Measurements from ENCODE around the gene CST9L.
"Not testable (repeated sequence)": the region's sequence is repeated elsewhere in the genome, so short reads cannot be mapped to it uniquely, and the experiment has no call there.

Gene CST9L

DNA sequence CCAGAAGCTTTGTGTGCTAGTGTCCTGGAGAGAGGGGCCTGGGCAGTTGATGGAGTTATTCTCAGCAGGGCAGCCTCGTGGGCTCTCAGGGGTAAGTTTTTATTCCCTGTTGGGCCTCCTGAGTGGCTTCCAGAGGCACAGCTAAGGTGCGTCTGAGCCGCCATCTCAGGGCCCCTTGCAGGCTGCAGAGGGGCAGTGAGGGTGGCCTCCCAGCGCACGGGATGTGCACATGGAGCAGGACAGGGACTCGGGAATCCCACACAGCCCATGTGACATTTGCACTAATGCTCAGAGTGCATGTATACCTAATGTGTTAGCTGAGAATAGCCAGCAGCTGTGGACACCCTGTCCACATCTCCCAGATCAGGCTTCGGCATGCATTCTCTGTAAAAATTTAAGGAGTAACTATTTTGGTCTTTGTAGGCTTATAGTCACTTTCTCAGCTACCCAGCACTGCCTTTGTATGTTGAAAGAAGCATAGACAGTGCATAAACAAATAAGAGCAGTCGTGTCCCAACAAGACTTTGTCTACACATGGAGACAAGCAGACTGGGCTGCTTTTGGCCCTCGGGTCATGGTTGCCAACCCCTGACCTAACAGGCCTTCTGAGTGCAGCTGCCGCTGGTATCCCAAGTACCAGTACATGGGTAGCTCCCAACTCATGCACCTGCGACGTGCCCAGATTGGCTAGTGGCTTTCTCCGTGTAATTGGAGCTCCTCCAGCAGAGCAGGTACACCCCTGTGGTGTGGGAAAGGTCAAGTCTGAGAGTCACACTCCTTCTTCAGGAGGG lies 18.6 kb upstream of the CST9L start:
- DNase-seq (ENCODE audit: low spot score) = no peak

DNA sequence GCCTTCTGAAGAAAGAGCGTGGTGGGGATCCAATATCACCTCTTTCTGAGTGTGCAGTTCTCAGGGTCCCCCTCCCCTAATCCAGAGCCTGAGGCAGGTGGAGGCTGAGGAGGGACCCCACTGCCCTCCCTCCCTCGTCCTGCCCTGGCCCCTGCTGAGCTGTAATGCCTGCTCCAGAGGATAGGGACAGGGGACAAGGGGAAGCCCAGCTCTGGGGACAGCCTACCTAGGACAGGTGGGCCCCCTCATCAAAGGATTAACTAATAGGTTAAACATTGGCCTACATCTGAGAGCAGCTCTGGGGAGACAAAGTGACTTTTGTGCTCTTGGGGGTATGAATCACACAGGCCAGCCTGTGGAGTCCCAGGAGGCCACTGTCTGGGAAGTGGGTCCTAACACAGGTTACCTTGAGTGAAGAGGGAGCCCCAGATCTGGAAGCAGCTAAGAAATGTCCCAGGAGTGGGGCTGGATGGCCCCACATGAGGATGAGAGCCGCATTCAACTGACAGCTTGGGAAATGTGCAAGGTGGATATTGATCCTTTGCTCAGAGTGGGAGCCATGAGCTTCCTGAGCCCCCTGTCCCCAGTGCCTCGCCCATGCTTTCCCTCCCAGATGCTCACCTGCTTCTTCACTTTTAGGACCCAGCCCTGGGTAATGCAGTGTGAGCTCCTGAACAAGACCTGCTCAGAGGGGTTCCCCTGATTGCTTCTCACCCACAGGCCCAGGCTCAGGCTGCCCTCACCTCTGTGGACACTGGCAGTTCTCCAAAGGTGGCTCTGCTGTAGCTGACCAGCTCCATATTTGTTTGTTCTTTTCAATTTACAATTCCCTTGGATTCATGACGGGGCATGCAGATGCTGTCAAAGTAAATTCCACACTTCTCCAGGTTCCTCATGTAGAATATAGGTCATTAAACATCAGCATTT lies 17.8 kb upstream of the CST9L start:
- no peak for DNase-seq (ENCODE audit: low spot score)

DNA sequence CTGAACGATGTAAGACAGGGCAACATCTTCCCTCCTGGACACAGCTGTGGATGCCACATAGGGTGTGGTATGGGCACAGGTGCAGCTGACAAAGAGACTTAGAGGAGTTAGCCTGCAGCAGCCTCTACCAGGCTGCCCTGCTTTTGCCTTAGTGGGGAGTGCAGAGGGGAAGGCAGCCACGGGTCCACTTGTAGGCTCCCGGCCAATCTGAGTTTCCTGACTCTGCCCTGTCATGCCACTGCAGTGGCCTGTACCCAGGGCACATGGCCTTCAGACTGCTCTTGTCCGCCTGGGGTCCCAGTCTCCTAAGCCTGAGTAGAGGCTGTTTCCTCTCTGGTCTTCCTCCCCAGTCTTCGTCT lies 17.1 kb upstream of the CST9L start:
- DNase-seq (ENCODE audit: low spot score) = no peak

DNA sequence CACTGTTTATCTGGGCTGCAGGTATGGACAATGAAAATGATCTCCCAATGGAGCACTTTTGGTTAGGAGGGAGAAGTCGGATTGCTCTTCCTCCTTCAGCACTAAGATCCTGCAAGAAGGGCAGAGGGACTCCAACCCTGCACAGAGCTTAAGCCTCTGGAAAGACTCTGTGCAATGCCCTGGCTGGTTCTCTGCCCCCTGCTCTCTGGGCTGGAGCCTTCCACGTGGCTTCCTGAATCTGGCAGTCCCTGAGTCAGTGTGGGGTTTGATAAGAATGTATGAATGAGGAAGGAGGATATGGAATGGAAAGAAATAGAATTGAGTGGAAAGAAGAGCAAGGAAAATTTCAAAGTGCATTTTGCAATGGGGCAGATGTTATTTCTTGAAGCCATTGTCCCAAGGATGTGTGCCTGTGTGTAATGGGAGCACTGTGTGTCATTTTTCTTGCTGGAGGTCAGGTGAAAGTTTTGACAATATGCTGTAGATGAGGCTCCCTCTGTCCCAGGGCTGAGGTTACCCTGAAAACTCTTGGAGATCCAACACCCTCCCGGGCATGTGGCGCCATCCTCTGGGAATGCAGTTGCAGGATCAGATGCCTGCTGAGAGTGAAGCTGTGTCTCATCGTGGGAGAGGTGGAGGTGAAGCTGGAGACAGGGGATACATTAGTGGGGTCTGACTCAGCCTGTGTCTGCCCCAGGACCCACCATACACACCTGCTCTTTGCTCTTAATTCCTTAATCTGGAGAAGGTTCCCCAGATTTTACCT lies 16.3 kb upstream of the CST9L start:
- DNase-seq (ENCODE audit: low spot score) = no peak

DNA sequence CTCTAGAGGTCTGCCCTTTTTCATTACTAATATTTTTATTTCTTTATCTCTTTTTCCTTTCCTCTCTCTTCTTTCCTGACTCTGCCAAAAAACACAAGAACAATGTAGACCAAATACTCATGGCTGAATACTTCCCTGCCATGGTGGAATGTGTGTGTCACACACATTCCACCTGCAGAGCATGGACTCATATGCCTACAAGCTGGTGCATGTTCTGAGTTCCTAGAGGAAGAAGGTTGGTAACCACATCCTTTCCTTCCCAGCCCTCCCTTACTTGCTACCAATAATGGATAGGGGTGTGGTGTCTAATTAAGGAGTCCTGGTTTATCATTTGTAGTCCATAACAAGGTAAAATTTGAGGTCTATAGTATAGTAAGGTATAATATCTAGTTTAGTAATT lies 15.2 kb upstream of the CST9L start:
- DNase-seq (ENCODE audit: low spot score) = no peak

DNA sequence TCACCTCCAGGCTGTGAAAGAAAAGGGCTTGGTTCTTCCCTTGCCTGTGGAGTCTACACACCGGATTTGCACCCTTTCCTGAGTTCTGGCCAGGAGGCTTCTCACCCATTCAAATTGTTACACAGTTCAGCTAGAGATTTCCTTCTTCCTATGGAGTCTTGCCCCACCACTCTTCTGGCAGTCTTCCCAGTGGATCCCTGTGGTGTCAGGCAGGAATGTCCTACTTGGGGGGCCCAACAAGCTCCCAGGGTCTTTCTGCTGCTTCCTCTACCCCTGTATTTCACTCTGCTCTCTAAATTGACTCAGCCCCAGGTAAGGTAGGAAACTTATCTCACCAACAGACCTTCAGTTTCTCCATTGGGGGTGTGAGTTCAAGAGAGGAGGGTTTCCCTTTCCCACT lies 14.0 kb upstream of the CST9L start:
- DNase-seq (ENCODE audit: low spot score) = no peak

DNA sequence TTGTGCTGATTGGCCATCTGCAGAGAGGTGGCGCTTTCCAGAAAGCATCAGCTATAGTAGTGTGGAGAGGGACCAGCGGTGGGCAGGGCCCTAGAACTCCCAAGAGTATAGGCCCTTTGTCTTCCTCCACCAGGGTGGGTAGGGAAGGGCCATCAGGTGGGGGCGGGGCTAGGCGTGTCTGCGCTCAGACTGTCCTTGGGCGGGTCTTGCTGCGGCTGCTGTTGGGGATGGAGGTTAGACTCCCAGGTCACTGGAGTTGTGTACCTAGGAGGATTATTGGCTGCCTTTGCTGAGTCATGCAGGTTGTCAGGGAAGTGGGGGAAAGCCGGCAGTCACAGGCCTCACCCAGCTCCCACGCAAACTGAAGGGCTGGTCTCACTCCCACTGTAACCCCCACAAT lies 13.5 kb upstream of the CST9L start:
- DNase-seq (ENCODE audit: low spot score) = not testable (repeated sequence)

DNA sequence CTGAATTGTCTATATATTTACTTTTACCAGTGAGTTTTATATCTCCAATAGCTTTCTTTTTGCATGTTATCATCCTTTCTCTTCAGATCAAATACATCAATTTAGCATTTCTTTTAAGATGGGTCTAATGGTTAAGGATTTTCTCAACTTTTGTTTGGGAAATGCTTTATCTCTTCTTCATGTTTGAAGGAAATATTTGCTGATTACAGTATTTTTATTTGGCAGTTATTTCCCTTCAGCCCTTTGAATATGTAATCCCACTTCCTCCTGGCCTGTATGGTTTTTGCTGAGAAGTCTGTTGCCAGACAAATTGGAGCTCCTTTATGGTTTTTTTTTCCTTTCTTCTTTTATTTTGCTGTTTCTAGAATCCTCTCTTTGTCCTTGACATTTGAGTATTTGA lies 6.7 kb upstream of the CST9L start:
- DNase-seq (ENCODE audit: low spot score) = no peak

DNA sequence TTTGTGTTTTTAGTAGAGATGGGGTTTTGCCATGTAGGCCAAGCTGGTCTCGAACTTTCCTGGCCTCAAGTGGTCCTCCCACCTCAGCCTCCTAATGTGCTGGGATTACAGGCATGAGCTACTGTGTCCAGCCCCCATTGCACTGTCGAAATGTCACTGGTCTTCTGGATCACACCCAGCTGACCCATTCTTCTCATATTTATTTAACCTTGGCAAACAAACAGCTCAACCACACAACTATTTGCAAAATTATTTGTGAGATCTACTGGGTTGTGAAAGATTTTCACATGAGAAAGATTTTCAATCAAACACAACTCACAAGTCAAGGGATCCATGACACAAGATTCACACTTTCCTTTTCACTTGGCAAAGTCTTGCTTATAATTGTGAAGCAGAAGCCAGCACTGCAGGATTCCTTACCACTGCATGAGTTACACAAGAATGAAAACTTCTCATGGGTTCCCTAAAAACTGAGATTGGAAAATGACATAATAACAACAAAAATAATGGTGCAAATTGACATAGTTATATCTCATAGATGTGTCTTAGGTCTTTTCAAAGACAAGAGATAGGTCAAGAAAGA lies 2.0 kb upstream of the CST9L start:
- DNase-seq (ENCODE audit: low spot score) = no peak

DNA sequence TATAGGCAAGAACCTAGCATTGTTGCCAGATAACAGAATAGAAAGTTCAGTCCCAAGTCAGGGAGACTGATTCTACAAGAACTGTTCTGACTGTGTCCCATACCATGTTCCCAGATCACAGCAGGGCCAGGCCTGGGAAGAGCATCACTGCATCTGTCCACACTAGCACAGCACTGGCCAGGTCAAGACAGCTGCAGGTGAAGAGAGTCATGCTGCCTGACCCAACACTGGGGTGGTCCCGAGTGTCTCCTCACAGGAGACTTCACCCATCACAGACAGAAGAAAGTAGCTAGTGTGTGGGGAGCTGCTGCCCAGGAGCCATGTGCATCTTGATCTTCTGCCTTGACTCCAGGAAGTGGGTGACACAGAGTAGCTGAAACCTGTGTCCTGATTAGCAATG lies 1.3 kb upstream of the CST9L start:
- DNase-seq (ENCODE audit: low spot score) = no peak

DNA sequence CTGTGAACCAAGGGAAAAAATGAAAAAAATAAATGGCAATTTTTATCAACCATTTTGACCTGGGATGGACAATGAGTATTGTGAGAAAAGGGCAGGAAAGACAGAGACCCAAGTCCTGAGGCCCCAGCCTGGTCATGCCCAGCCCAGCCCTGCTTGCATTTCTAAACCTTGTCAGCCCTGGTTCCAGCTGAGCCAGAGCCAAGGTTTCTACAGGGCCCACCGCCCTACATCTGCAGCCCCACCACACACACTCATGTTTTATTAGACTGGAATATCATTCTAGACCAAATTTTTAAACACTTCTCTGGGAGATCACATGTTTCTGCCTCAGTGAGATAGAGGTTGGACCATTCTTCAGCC lies 667 bp upstream of the CST9L start:
- no peak for DNase-seq (ENCODE audit: low spot score)

DNA sequence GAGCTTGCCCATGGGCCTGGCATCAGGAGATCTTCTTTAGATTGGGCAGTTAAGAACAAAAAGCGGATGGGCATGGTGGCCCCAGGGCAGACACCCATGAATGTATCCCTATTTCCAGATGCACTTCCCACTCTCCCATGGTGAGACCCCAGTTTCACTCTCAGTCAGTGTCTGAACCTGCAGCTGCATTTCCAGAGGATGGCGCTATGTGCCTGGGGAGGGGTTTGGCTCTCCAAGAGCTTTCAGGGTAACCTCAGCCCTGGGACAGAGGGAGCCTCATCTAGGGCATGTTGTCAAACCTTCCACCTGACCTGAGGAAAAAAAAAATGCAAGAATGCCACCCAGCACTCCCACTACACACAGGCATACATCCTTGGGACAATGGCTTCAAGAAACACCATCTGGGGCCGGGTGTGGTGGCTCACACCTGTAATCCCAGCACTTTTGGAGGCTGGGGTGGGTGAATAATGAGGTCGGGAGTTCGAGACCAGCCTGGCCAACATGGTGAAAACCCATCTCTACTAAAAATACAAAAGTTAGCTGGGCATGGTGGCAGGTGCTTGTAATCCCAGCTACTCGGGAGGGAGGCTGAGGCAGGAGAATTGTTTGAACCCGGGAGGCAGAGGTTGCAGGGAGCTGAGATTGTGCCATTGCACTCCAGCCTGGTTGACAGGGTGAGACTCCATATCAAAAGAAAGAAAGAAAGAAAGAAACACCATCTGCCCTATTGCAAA lies 1.9 kb downstream of the CST9L start:
- DNase-seq (ENCODE audit: low spot score) = no peak

DNA sequence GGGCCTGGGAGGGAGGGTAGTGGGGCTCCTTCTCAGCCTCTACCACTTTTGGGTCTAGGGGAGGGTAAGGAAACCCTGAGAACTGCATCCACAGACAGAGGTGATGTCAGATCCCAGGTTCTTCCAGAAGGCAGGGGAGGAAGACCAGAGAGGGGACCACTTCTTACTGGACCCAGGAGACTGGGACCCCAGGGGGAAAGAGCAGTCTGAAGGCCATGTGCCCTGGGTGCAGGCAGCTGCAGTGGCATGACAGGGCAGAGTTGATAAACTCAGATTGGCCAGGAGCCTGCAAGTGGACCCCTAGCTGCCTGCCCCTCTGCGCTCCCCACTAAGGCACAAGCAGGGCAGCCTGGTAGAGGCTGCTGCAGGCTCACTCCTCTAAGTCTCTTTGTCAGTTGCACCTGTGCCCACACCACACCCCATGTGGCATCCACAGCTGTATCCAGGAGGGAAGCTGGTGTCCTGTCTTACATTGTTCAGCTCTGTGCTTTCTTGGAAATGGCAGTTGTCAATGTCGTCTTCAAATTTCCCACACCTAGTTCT lies 2.7 kb downstream of the CST9L start:
- no peak for DNase-seq (ENCODE audit: low spot score)

DNA sequence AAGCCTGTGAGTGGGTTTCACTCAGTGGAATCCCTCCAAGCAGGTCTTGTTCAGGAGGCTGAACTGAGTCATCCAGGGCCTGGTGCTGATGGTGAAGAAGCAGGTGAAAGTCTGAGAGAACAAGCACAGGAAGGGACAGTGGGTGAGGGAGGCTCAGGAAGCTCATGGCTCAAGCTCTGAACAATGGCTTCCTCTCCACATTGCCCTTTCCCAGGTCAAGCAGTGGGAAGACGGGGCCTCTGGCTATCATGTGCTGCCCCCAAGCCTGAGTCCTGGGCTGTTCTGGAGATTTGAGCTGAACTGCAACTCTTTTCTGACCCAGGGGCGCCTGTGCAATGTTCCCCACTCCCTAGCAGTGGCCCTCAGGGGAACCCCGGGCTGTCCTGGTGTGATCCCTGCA lies 3.4 kb downstream of the CST9L start:
- DNase-seq (ENCODE audit: low spot score) = no peak

DNA sequence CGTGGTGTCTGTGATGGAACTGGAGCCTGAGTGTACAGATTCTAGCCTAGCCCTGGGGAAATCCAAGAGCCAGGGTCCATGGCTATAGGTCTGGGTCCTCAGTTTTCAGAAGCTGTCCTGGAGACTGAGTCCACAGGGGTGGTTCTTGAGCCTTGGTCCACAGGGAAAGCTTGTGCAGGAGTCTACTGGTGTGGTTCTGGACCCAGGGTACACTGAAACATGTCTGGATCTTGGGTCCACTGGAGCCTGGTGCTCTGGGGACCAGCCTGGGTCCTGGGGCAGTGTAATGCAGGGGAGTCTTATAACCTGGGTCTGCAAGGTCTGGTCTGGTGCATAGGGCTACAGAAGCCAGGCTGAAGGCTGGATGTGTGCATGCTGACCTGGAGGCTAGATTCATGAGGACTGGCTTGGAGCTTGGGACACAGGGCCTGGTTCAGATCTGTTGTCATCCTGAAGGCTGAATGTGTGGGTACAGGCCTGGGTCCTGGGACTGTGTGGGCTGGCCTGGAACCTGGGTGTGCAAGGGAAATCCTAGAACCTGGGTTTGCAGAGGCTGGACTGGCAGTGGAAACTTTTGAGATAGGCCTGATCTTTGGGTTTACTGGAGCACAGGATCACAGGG lies 5.5 kb downstream of the CST9L start:
- DNase-seq (ENCODE audit: low spot score) = no peak

DNA sequence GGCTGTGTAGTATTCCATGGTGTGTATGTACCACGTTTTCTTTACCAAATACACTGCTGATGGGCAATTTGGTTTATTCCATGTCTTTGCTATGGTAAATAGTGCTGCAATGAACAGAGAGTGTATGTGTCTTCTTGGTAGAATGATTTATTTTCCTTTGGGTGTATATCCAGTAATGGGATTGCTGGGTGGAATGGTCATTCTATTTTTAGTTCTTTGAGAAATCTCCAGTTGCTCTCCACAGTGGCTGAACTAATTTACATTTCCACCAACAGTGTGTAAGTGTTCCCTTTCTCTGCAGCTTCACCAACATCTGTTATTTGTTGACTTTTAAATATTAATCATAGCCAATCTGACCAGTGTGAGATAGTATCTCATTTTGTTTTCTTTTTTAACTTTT lies 13.9 kb downstream of the CST9L start:
- DNase-seq (ENCODE audit: low spot score) = no peak

DNA sequence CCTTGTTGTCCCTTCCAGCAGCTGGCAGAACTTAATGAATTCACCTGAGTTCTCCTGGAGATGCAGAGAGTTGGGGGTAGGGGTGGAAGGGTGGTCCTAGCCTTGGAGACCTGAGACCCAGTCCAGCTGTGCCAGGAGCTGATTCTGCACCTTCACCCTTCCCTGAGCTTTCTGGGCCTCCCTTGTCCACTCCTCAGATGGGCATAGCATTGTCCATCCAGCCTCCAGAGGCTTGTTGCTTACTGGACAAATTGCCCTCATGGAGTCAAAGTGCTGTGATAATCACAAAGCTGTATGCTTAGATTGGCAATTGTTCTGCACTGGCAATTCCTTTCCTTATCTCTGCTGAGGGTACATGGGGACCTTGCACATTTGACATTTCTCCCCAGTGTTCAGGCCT lies 16.5 kb downstream of the CST9L start:
- no peak for DNase-seq (ENCODE audit: low spot score)

DNA sequence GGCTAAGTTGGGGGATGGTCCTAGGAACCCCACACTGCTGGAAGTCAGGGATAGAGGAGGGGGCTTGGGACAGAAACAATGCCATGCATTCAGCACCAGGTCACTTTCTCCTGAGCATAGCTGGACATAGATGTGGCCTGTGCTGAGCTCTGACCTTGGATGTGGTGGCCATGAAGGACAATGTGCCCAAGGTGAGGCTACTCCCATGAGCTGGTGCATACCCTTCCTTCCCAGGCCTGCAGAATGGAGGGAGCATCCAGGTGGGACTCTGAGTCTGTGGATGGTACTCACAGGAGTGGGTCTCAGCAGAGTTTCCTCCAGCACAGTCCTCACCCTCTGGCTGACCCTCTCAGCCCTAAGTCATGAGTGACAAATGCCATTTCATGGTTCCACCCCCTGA lies 16.9 kb downstream of the CST9L start:
- no peak for DNase-seq (ENCODE audit: low spot score)

DNA sequence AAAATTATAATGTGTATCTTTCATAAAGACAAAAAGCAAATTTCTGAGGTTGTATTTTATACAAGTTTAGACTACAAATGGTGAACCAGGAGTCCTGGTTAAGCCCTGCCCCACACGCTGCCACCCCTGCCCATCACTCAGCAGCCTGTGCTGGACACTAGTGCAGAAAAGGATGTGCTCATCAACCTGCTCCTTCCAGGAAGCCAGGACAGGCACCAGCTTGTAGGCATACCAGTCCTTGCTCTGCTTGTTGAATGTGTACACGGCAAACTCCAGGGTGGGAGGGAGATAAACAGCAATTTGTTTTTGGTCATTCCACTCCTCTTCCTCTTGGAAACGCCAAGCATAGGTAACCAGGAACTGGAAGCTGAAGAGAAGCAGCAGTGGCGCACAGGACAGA lies 18.1 kb downstream of the CST9L start:
- no peak for DNase-seq (ENCODE audit: low spot score)

DNA sequence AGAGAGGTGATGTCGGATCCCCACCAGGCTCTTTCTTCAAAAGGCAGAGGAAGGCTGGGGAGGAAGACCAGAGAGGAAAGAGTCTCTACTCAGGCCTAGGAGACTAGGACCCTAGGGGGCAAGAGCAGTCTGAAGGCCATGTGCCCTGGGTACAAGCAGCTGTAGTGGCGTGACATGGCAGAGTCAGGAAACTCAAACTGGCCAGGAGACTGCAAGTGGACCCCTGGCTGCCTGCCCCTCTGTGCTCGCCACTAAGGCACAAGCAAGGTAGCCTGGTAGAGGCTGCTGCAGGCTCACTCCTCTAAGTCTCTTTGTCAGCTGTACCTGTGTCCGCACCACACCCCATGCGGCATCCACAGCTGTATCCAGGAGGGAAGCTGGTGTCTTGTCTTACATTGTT lies 19.9 kb downstream of the CST9L start:
- DNase-seq (ENCODE audit: low spot score) = no peak

DNA sequence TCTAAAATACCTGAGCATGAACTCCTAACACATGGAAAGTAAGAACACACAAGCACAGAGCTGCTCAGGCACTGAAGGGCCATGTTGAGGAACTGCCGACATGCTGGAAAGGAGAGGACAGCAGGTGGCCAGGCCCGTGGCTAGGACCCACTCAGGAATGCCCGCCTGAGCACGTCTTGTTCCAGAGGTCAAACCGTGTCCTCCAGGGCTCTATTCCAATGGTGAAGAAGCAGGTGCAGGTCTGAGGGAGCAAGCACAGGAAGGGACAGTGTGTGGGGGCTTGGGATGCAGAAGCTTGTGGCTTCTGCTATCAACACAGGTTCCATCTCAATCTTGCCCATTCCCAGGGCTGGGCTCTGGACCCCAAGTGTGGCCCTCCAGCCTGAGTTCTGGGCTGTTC lies 20.7 kb downstream of the CST9L start:
- DNase-seq (ENCODE audit: low spot score) = no peak

Data from SK-N-DZ (cell line).